Measurements from ENCODE around the gene BCL2L15.
A peak's percentile ranks its signal among the peaks of the same experiment; 100 is the strongest.

BCL2L15 gene

DNA sequence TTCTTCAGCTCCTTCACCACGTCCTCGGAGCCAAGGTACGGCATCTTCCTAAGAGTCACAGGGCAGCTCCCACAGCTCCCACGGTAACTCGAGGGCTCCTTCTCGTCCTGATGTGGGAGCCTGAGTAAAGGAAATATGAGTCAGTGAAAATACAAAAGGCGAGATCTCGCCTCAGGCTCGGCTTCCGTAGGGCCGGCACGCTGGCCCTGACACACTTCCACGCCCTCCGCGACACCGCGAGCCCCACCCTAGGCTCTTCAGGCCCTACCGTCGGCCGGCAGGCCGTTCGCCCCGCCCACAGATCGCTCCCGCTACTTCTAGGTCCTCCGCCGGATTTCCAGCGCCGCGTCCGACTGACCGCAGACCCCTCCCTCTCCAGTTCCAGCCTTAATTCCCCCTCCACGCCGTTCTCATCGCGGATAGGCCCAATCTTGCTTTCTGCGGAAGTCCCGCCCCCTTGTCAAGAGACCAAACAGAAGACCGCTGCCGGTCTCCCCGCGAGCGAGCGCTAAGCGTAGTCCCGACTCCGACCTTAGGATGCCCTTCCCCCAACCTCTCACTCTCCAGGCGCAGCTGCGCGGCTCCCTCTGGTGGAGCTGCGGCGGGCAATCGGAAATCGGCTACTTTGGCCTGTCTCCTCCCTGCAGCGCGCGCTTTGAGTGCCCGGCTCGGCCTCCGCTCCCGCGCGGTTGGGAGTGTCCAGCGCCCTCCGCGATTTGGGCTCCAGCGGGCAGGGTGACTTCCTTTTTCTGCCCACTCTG lies 17.5 kb upstream of the BCL2L15 start, which contains the start of the genes AP4B1 and DCLRE1B:
AP4B1 (minus strand) TSS at position 126 of the 761 bp plus-strand sequence; CDS start at position 44, 82 bp downstream.
DCLRE1B (plus strand) TSS at position 653 of the 761 bp plus-strand sequence. CDS start 261 bp downstream, outside the sequence.
- peak; percentile 100 for DNase-seq

DNA sequence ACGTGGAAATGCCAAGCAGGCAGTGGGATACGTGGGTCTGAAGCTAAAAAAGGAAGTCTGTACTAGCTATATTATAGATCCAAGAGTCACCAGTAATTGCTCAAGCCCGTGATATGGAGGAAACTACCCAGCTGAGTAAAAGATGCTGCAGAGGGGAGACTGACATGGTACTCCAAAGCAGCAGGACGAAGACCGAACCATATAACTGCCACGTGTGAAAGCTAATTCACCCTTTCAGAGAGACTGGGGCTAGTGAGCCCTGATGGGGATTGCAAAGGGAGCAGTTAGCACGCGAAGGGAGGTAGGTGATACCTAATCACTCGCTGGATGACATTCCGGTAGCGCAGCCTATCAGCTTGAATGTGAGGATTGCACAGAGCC lies 16.9 kb upstream of the BCL2L15 start:
- DNase-seq = no peak

DNA sequence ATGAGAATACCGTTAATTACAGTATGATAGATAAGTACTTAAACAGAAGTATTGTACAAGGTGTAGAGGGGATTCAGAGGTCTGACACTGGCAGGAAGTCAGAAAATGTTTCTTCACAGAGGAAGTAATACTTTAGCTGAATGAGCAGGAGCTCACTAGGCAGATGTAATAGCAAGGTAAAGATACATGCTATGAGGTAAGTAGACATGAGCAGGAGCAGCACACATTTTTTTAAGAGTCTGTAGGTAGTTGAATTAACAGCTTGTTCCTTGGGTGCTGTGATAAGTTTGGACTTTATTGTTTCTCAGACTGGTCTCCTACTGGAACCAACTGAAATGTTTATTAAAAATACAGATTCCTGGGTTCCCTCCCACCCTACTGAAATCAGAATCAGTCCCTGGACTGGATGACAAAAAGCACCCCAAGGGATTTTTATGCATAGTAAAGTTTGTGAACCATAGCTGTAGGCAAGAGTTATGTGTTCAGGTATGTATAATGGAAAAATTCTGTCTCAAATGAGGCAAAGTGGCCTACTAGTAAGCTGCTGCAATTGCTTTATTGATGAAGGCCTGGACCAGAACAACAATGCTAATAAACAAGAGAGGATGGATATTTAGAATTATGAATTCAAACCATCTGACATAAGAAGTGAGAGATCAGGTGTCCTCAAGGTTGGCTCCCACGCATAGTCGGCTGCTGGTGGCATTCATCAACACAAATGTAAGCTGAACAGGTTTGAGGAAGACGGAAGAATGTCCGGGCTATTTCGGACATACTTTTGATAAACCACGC lies 16.3 kb upstream of the BCL2L15 start:
- DNase-seq = no peak

GRCh38 chr1:113901191-113901590 lies 13.8 kb upstream of the BCL2L15 start:
- DNase-seq = no peak

- DNase-seq = no peak
Measured at GRCh38 chr1:113899111-113899510, 11.7 kb upstream of the BCL2L15 start.

DNA sequence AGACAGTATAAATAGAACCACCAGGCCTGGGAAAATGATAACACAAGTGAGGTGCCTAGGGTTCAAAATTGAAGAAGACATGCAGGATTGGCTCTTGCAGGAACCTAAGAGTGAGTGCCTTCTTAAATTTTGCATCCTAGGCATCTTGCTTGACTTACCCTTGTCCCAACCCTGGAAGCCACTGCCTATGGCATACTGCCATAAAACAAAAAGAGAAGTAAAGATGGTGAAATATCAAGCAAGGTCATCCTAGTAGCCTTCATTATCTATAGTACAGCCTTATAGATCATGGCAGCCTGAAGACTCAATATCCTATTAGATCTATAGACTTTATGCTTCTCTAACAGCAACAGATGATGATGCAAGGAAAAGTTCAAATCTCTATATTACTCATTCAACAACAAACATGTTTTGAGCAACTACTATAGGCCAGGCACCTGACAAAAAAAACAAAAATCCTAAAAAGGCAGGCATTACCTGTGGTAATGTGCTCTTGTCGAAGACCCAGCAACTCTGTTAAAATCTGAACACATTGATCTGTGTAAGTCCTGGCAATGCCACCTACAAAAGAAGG lies 10.9 kb upstream of the BCL2L15 start:
- DNase-seq = no peak

- DNase-seq = no peak
Measured at GRCh38 chr1:113895961-113896360, 8.6 kb upstream of the BCL2L15 start.

GRCh38 chr1:113895098-113895497 lies 7.7 kb upstream of the BCL2L15 start:
- no peak for DNase-seq

- DNase-seq = no peak
Measured at GRCh38 chr1:113893267-113893666, 5.9 kb upstream of the BCL2L15 start.

GRCh38 chr1:113891631-113892220 lies 4.3 kb upstream of the BCL2L15 start:
- DNase-seq = no peak

GRCh38 chr1:113890816-113891215 lies 3.4 kb upstream of the BCL2L15 start:
- no peak for DNase-seq

DNA sequence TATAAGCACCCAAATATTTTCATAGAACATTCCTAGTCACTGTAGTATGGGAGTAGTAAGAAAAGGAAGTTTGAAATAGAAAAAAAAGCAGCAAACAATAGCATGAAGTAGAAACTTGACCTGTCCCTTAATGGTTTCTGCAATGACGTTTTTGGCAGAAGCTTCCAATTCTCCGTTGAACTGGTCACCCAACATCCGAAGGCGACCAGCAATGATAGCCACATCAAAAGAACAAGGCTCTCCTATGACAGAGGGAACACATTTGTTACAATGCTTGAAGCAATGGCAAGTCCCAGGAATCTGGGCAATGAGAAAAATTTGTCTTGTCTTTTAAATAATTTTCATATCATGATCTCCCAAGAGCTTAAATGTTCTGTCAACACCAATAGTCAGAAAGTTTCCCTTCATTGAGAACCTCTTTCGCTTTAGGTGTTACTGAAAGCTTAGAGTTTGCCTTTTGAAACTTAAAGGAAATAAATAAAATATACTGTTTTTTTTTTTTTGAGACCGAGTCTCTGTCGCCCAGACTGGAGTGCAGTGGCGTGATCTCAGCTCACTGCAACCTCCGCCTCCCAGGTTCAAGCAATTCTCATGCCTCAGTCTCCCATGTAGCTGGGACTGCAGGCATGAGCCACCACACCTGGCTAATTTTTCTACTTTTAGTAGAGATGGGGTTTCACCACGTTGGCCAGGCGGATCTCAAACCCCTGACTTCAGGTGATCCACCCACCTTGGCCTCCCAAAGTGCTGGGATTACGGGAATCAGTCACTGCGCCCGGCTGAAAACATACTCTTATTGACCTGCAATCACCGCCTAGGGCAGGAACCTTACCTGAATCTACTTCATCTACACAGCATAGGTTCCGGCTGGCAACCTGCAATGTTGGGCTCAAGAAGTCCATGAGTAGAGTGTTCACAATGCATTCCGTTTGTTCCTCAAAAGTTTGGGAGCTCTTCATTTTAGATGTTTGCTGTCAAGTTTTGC lies 672 bp downstream of the BCL2L15 start:
- DNase-seq = no peak

DNA sequence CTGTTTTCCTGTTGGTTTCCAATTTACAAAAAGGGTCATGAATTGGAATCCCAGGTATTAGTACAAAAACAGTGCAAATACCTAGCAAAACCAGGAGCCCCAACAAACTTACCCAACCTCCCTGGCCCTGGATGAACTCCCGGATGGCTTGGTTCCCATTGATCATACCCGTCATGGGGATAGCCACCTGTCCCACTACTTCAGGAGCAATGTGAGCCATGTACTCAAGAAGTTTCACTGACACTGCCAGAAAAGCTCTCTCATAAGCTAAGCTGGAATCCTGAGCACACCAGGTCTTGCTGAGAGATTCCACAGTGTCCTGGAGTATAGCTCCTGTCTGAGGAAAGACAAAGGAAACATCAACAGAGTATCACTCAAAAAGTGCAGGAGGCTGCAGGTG lies 5.7 kb downstream of the BCL2L15 start:
- no peak for DNase-seq

- no peak for DNase-seq
Measured at GRCh38 chr1:113879739-113880038, 7.7 kb downstream of the BCL2L15 start.

DNA sequence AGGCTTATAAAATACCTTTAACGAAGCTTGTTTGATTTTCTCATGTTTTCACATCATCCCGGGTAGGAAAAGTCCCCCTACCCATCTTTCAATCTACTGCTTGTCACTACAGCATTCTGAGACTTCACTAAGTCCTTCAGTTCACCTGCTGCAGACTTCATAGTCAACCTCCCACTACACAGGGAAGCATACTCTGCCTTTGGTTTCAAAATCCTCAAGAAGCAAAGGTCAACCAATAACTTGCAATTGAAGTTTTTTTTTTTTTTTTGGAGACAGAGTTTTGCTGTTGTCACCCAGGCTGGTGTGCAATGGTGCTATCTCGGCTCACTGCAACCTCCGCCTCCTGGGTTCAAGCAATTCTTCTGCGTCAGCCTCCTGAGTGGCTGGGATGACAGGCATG lies 11.2 kb downstream of the BCL2L15 start:
- DNase-seq = no peak

GRCh38 chr1:113875714-113876113 lies 11.7 kb downstream of the BCL2L15 start:
- DNase-seq = no peak

DNA sequence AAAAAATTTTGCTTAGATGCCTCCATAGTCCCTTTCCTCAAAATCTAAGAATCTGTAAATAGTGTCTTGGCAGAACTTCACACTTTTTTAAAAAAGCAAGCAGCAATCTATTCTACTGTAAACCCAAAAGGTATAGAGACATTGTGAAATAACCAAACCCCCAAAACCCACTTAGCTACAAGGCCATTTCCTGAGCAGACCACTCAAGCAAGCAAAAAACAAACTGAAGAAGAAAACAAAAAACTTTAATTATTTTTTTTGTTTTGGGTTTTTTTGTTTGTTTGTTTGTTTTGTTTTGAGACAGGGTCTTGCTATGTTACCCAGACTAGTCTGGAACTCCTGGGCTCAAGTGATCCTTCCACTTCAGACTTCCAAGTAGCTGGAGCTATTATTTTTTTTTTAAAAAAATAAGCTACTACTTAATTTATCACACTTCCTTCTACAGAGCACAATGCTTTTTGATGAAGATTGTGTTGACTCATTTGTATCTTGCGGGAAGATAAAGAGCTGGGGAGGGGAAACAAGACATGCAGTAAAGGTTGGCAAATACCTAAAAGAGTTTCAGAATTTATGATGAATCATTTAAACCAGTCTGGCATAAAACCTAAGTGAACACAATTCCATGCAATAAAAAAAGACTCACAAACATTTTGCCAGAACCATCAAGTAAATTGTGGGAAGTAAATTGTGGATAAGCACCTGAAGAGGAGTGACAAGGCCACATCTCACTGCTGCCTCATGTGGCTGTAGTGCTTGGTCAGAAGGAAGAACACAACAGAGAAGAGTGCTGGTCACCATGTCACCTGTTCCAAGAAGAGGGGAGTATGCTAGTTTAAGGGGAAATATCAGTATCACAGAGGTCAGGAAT lies 13.1 kb downstream of the BCL2L15 start:
- DNase-seq = no peak

- DNase-seq = no peak
Measured at GRCh38 chr1:113872219-113872935, 15.0 kb downstream of the BCL2L15 start.

DNA sequence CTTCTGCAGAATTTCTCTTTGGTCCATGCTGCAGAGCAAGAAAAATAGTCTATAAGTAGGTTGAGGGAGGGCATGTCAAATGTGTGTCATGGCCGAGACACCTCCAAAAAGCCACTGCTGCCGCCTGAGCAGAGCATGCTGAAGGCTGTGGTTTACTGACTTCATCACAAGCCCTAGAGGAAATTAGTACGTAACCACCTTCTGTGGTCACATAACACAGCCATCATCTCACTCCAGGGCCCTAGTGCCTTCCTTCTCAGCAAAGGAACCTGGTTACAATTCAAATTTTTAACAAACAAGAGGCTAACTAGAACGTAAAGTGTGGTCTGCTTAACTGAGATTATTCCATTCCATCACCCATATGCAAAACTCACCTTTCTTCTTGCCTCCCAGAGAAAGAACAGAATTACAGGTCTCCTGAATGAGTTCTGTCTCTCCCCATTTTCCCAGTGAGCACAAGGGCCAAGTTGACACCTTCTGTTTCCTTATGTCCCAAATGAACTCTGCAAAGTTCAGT lies 15.7 kb downstream of the BCL2L15 start, which contains the start of gene PTPN22:
PTPN22 (minus strand) TSS at position 116 of the 517 bp plus-strand sequence.
- peak; percentile 29 for DNase-seq

DNA sequence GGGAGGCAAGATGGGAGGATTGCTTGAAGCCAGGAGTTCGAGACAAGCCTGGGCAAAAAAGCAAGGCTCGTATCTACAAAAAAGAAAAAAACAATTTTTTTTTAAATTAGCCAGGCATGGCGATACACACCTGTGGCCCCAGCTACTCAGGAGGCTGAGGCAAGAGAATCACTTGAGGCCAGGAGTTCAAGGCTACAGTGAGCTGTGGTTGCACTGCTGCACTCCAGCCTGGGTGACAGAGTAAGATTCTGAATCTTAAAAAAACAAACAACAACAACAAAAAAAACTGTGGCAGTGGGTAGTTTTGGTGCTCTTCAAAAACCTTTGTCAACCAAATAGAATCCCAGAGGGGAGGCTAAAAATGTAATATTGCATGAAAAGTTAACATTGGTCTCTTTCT lies 16.6 kb downstream of the BCL2L15 start:
- no peak for DNase-seq

Measured in left hindlimb (tissue), 1 donor.